H9 (cell line): ENCODE data around the gene P2RX5. TPM values are rescaled to one million over a fixed set of nuclear protein-coding genes. Genes with fewer than 3 reads are reported as not detected.

Experiments
- DNase-seq: peaks from one replicate; pipeline ENCODE4 v3.0.0-alpha.2; 2017
- H2AFZ ChIP-seq: one replicate; pipeline ENCODE4 v1.6.1; 2013; ENCODE audit warnings: mild to moderate bottlenecking, low read length, control low read depth, moderate library complexity
- H2AK5ac ChIP-seq: 2 replicates; pipeline ENCODE4 v1.6.1; 2013; ENCODE audit warnings: low read length, control low read depth, mixed read lengths; ENCODE audit not compliant: insufficient read length
- H2BK120ac ChIP-seq: one replicate; pipeline ENCODE4 v1.6.1; 2013; ENCODE audit warnings: low read depth, mild to moderate bottlenecking, low read length, control low read depth, inconsistent platforms; ENCODE audit not compliant: poor library complexity, severe bottlenecking
- H2BK12ac ChIP-seq: 2 replicates; pipeline ENCODE4 v1.6.1; 2013; ENCODE audit warnings: low read length, control low read depth, mixed read lengths, low read depth; ENCODE audit not compliant: insufficient read length
- H2BK15ac ChIP-seq: 2 replicates; pipeline ENCODE4 v1.6.1; 2013; ENCODE audit warnings: low read depth, low read length, control low read depth
- H2BK20ac ChIP-seq: one replicate; pipeline ENCODE4 v1.6.1; 2013; ENCODE audit warnings: low read depth, mild to moderate bottlenecking, low read length, control low read depth, inconsistent platforms; ENCODE audit not compliant: poor library complexity, severe bottlenecking
- H2BK5ac ChIP-seq: 2 replicates; pipeline ENCODE4 v1.6.1; 2013; ENCODE audit warnings: low read length, control low read depth, mixed read lengths; ENCODE audit not compliant: insufficient read length
- H3K14ac ChIP-seq: 2 replicates; pipeline ENCODE4 v1.6.1; 2013; ENCODE audit warnings: low read length, control low read depth; ENCODE audit not compliant: insufficient read depth
- H3K18ac ChIP-seq: 2 replicates; pipeline ENCODE4 v1.6.1; 2013; ENCODE audit warnings: low read depth, mild to moderate bottlenecking, mixed read lengths, low read length, control low read depth; ENCODE audit not compliant: insufficient read length
- H3K23ac ChIP-seq: 2 replicates; pipeline ENCODE4 v1.6.1; 2013; ENCODE audit warnings: low read length, control low read depth, mixed read lengths, low read depth; ENCODE audit not compliant: insufficient read length
- H3K23me2 ChIP-seq: 2 replicates; pipeline ENCODE4 v1.6.1; 2013; ENCODE audit warnings: low read depth, mild to moderate bottlenecking, mixed read lengths, low read length, control low read depth; ENCODE audit not compliant: insufficient read length, poor library complexity, severe bottlenecking
- H3K27ac ChIP-seq: 2 replicates; pipeline ENCODE4 v1.5.1; 2013; ENCODE audit warnings: low read length, control low read depth, mixed read lengths, low read depth; ENCODE audit not compliant: insufficient read length
- H3K27me3 ChIP-seq: 2 replicates; pipeline ENCODE4 v1.6.1; 2013; ENCODE audit warnings: low read length, control low read depth, inconsistent platforms; ENCODE audit not compliant: insufficient read depth
- H3K4ac ChIP-seq: 2 replicates; pipeline ENCODE4 v1.6.1; 2013; ENCODE audit warnings: low read depth, mild to moderate bottlenecking, control low read depth, inconsistent platforms, low read length, moderate library complexity
- H3K4me1 ChIP-seq: 2 replicates; pipeline ENCODE4 v1.6.1; 2013; ENCODE audit warnings: low read length, control low read depth, inconsistent platforms; ENCODE audit not compliant: insufficient read depth
- H3K4me2 ChIP-seq: 2 replicates; pipeline ENCODE4 v1.6.1; 2013; ENCODE audit warnings: low read length, control low read depth, mixed read lengths; ENCODE audit not compliant: insufficient read length, insufficient read depth
- H3K56ac ChIP-seq: 2 replicates; pipeline ENCODE4 v1.6.1; 2013; ENCODE audit warnings: low read depth, mild to moderate bottlenecking, mixed read lengths, low read length, control low read depth; ENCODE audit not compliant: insufficient read length
- H3K79me1 ChIP-seq: 2 replicates; pipeline ENCODE4 v1.6.1; 2013; ENCODE audit warnings: low read depth, mild to moderate bottlenecking, moderate library complexity, low read length, control low read depth, inconsistent platforms; ENCODE audit not compliant: insufficient read depth, poor library complexity, severe bottlenecking
- H3K79me2 ChIP-seq: 2 replicates; pipeline ENCODE4 v1.6.1; 2013; ENCODE audit warnings: low read length, control low read depth, inconsistent platforms; ENCODE audit not compliant: insufficient read depth
- H3K9ac ChIP-seq: 2 replicates; pipeline ENCODE4 v1.6.1; 2013; ENCODE audit warnings: low read length, control low read depth, mixed read lengths; ENCODE audit not compliant: insufficient read length; ENCODE audit errors: extremely low read depth
- H3K9me3 ChIP-seq: one replicate; pipeline ENCODE4 v1.6.1; 2013; ENCODE audit warnings: low read depth, low read length, inconsistent platforms; ENCODE audit not compliant: control insufficient read depth
- H3T11ph ChIP-seq: one replicate; pipeline ENCODE4 v1.6.1; 2013; ENCODE audit warnings: mild to moderate bottlenecking, low read length, control low read depth, inconsistent platforms
- H4K20me1 ChIP-seq: one replicate; pipeline ENCODE4 v1.6.1; 2013; ENCODE audit not compliant: control insufficient read depth, insufficient read length, insufficient read depth
- H4K5ac ChIP-seq: 2 replicates; pipeline ENCODE4 v1.6.1; 2013; ENCODE audit warnings: low read depth, mild to moderate bottlenecking, mixed read lengths, low read length, control low read depth; ENCODE audit not compliant: insufficient read length
- H4K8ac ChIP-seq: replicated peaks from 2 replicates; pipeline ENCODE4 v1.6.1; 2013; ENCODE audit warnings: low read length, control low read depth, mixed read lengths, low read depth; ENCODE audit not compliant: insufficient read length
- H4K91ac ChIP-seq: 2 replicates; pipeline ENCODE4 v1.6.1; 2013; ENCODE audit warnings: low read depth, mild to moderate bottlenecking, moderate library complexity, mixed read lengths, low read length, control low read depth; ENCODE audit not compliant: insufficient read length
- H3K27ac Mint-ChIP-seq, 3 experiments: 2 replicates in 2 of 3; 3 replicates in 1 of 3; pipeline ENCODE4 v1.8.0; 2020 to 2021; ENCODE audit warnings: mixed read lengths in 3 of 3, mild to moderate bottlenecking in 1 of 3, moderate library complexity in 1 of 3
- H3K27me3 Mint-ChIP-seq: 2 replicates; pipeline ENCODE4 v1.8.0; 2021; ENCODE audit warnings: low read depth, mild to moderate bottlenecking, moderate library complexity, mixed read lengths
- H3K36me3 Mint-ChIP-seq, 3 experiments: 2 replicates in 2 of 3; 3 replicates in 1 of 3; pipeline ENCODE4 v1.8.0; 2020 to 2021; ENCODE audit warnings: low read depth in 3 of 3, mixed read lengths in 3 of 3; ENCODE audit not compliant: insufficient read depth in 1 of 3
- H3K4me1 Mint-ChIP-seq, 2 experiments: 2 replicates each; pipeline ENCODE4 v1.8.0; 2020; ENCODE audit warnings: mixed read lengths in 2 of 2
- H3K4me3 Mint-ChIP-seq, 2 experiments: 2 replicates in 1 of 2; 3 replicates in 1 of 2; pipeline ENCODE4 v1.8.0; 2020 to 2021; ENCODE audit warnings: mild to moderate bottlenecking in 2 of 2, mixed read lengths in 2 of 2, moderate library complexity in 1 of 2
- H3K9me3 Mint-ChIP-seq, 2 experiments: 2 replicates in 1 of 2; 3 replicates in 1 of 2; pipeline ENCODE4 v1.8.0; 2020; ENCODE audit warnings: mild to moderate bottlenecking in 2 of 2, mixed read lengths in 2 of 2, moderate library complexity in 1 of 2
- WGBS: extraction: QIAGEN DNeasy Blood & Tissue Kit; methylation state at CpG from one replicate; pipeline ENCODE4 v1.1.7; 2013; ENCODE audit warnings: missing lambda C conversion rate, low lambda C conversion rate, mixed read lengths; ENCODE audit not compliant: insufficient read length; ENCODE audit errors: extremely low coverage; 5-methylcytosine and 5-hydroxymethylcytosine counted together
- total RNA-seq: library from RNA; stranded (reverse); gene quantifications from 2 replicates; pipeline ENCODE4 v1.2.1, GENCODE V29; 2021
- TF ChIP-seq, protein P1 (sequence below): fragments of 200-600 bp; sonication (generic); conservative IDR thresholded peaks from 3 replicates; pipeline ENCODE4 v1.8.0; 2021; ENCODE audit warnings: antibody characterized with exemption, mild to moderate bottlenecking

P2RX5 gene
- total RNA-seq, 1 experiment from 2014 or later = 4.7 TPM

DNA sequence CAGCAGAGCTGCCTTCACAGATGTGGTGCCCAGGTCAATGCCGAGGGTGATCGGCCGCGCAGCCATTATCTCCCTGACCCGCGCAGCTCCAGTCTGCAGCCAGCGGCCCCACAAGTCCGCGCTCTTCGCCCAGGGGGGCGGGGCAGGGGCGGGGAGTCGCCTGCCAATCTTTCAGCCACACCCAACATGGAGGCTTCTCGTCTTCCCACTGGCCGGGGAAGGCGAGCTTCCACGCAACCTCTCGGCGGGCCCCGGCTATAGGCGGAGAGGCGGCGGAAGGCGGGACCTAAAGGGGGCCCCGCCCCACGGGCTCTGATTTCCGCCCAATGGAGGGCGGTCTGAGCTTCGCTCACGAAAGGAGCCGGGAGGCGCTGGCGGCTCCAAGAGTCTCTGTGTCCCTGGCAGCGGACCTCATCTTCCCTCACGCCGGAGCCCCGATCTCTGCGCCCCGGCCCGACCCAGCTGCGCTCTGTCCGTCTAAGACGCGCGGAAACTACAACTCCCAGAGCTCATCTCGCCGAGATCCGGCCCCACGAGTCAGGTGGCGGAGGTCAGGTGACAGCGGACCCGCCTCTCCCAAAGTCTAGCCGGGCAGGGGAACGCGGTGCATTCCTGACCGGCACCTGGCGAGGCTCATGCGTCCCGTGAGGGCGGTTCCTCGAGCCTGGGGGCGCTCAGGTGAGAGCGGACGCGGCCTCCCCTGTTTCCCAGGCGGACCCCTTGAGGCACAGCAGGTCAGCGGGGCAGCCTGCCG, 59.6 kb downstream of the P2RX5 start, which contains the start of the genes CTNS and SHPK:
CTNS (plus strand) TSS at position 607 of the 754 bp plus-strand sequence. CDS start 3,447 bp downstream, outside the sequence.
SHPK (minus strand) TSS at position 97 of the 754 bp plus-strand sequence; CDS start at position 66, 31 bp downstream.
- WGBS = no CpG with 5 or more reads among the region's 68 CpGs
- Mint-ChIP-seq H3K4me1 (peaks cover 20 to 25% of the 10 kb centered on the region in 2 experiments), H3K9me3 (no peaks in the 10 kb centered on the region), H3K4me3 (peak within 1 kb of the TSS; percentile 96 to 98), H3K27me3 (no peaks in the 10 kb centered on the region), H3K36me3 (peaks cover 7 to 30% (median 28%) of the 10 kb centered on the region in 3 experiments), H3K27ac (peak within 1 kb of the TSS; percentile 99 to 100 (median 99))
- Histone ChIP-seq H3K27ac (no peak within 1 kb of the TSS), H4K20me1 (no peaks in the 10 kb centered on the region), H4K5ac (no peak within 1 kb of the TSS), H2BK20ac (no peak within 1 kb of the TSS), H3K23ac (no peak within 1 kb of the TSS), H2BK5ac (no peak within 1 kb of the TSS), H4K91ac (no peak within 1 kb of the TSS), H3K23me2 (peaks cover 11% of the 10 kb centered on the region), H4K8ac (no peak within 1 kb of the TSS), H3K9ac (peak within 1 kb of the TSS; percentile 76), H2AK5ac (no peak within 1 kb of the TSS), H3K79me2 (peaks cover 7% of the 10 kb centered on the region; the same call in 1 of the 2 replicates), H2BK120ac (no peak within 1 kb of the TSS), H3K9me3 (no peaks in the 10 kb centered on the region), H3K4me2 (peak within 1 kb of the TSS; percentile 86), H3K56ac (no peak within 1 kb of the TSS), H2AFZ (no peak within 1 kb of the TSS), H3K27me3 (no peaks in the 10 kb centered on the region), H2BK12ac (no peak within 1 kb of the TSS), H3K18ac (peak within 1 kb of the TSS; percentile 98), H3T11ph (no peak within 1 kb of the TSS), H3K79me1 (peaks cover 9% of the 10 kb centered on the region), H3K4ac (no peak within 1 kb of the TSS), H3K14ac (peak within 1 kb of the TSS; percentile 96), H2BK15ac (no peak within 1 kb of the TSS), H3K4me1 (no peaks in the 10 kb centered on the region)
- TF ChIP-seq, protein P1, sequence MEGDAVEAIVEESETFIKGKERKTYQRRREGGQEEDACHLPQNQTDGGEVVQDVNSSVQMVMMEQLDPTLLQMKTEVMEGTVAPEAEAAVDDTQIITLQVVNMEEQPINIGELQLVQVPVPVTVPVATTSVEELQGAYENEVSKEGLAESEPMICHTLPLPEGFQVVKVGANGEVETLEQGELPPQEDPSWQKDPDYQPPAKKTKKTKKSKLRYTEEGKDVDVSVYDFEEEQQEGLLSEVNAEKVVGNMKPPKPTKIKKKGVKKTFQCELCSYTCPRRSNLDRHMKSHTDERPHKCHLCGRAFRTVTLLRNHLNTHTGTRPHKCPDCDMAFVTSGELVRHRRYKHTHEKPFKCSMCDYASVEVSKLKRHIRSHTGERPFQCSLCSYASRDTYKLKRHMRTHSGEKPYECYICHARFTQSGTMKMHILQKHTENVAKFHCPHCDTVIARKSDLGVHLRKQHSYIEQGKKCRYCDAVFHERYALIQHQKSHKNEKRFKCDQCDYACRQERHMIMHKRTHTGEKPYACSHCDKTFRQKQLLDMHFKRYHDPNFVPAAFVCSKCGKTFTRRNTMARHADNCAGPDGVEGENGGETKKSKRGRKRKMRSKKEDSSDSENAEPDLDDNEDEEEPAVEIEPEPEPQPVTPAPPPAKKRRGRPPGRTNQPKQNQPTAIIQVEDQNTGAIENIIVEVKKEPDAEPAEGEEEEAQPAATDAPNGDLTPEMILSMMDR = no peak
- DNase-seq = peak; percentile 99
